H9 (cell line): ENCODE measurements around the gene TSSC4. TPM values are rescaled to one million over a fixed set of nuclear protein-coding genes. Genes with fewer than 3 reads are reported as not detected.

Experiments used
- DNase-seq: peaks from one replicate; pipeline ENCODE4 v3.0.0-alpha.2; 2017
- H2AFZ ChIP-seq: one replicate; pipeline ENCODE4 v1.6.1; 2013; ENCODE audit warnings: mild to moderate bottlenecking, low read length, control low read depth, moderate library complexity
- H2AK5ac ChIP-seq: 2 replicates; pipeline ENCODE4 v1.6.1; 2013; ENCODE audit warnings: low read length, control low read depth, mixed read lengths; ENCODE audit not compliant: insufficient read length
- H2BK120ac ChIP-seq: one replicate; pipeline ENCODE4 v1.6.1; 2013; ENCODE audit warnings: low read depth, mild to moderate bottlenecking, low read length, control low read depth, inconsistent platforms; ENCODE audit not compliant: poor library complexity, severe bottlenecking
- H2BK12ac ChIP-seq: 2 replicates; pipeline ENCODE4 v1.6.1; 2013; ENCODE audit warnings: low read length, control low read depth, mixed read lengths, low read depth; ENCODE audit not compliant: insufficient read length
- H2BK15ac ChIP-seq: 2 replicates; pipeline ENCODE4 v1.6.1; 2013; ENCODE audit warnings: low read depth, low read length, control low read depth
- H2BK20ac ChIP-seq: one replicate; pipeline ENCODE4 v1.6.1; 2013; ENCODE audit warnings: low read depth, mild to moderate bottlenecking, low read length, control low read depth, inconsistent platforms; ENCODE audit not compliant: poor library complexity, severe bottlenecking
- H2BK5ac ChIP-seq: 2 replicates; pipeline ENCODE4 v1.6.1; 2013; ENCODE audit warnings: low read length, control low read depth, mixed read lengths; ENCODE audit not compliant: insufficient read length
- H3K14ac ChIP-seq: 2 replicates; pipeline ENCODE4 v1.6.1; 2013; ENCODE audit warnings: low read length, control low read depth; ENCODE audit not compliant: insufficient read depth
- H3K18ac ChIP-seq: 2 replicates; pipeline ENCODE4 v1.6.1; 2013; ENCODE audit warnings: low read depth, mild to moderate bottlenecking, mixed read lengths, low read length, control low read depth; ENCODE audit not compliant: insufficient read length
- H3K23ac ChIP-seq: 2 replicates; pipeline ENCODE4 v1.6.1; 2013; ENCODE audit warnings: low read length, control low read depth, mixed read lengths, low read depth; ENCODE audit not compliant: insufficient read length
- H3K23me2 ChIP-seq: 2 replicates; pipeline ENCODE4 v1.6.1; 2013; ENCODE audit warnings: low read depth, mild to moderate bottlenecking, mixed read lengths, low read length, control low read depth; ENCODE audit not compliant: insufficient read length, poor library complexity, severe bottlenecking
- H3K27ac ChIP-seq: 2 replicates; pipeline ENCODE4 v1.5.1; 2013; ENCODE audit warnings: low read length, control low read depth, mixed read lengths, low read depth; ENCODE audit not compliant: insufficient read length
- H3K27me3 ChIP-seq: 2 replicates; pipeline ENCODE4 v1.6.1; 2013; ENCODE audit warnings: low read length, control low read depth, inconsistent platforms; ENCODE audit not compliant: insufficient read depth
- H3K4ac ChIP-seq: 2 replicates; pipeline ENCODE4 v1.6.1; 2013; ENCODE audit warnings: low read depth, mild to moderate bottlenecking, control low read depth, inconsistent platforms, low read length, moderate library complexity
- H3K4me1 ChIP-seq: 2 replicates; pipeline ENCODE4 v1.6.1; 2013; ENCODE audit warnings: low read length, control low read depth, inconsistent platforms; ENCODE audit not compliant: insufficient read depth
- H3K4me2 ChIP-seq: 2 replicates; pipeline ENCODE4 v1.6.1; 2013; ENCODE audit warnings: low read length, control low read depth, mixed read lengths; ENCODE audit not compliant: insufficient read length, insufficient read depth
- H3K56ac ChIP-seq: 2 replicates; pipeline ENCODE4 v1.6.1; 2013; ENCODE audit warnings: low read depth, mild to moderate bottlenecking, mixed read lengths, low read length, control low read depth; ENCODE audit not compliant: insufficient read length
- H3K79me1 ChIP-seq: 2 replicates; pipeline ENCODE4 v1.6.1; 2013; ENCODE audit warnings: low read depth, mild to moderate bottlenecking, moderate library complexity, low read length, control low read depth, inconsistent platforms; ENCODE audit not compliant: insufficient read depth, poor library complexity, severe bottlenecking
- H3K79me2 ChIP-seq: 2 replicates; pipeline ENCODE4 v1.6.1; 2013; ENCODE audit warnings: low read length, control low read depth, inconsistent platforms; ENCODE audit not compliant: insufficient read depth
- H3K9ac ChIP-seq: 2 replicates; pipeline ENCODE4 v1.6.1; 2013; ENCODE audit warnings: low read length, control low read depth, mixed read lengths; ENCODE audit not compliant: insufficient read length; ENCODE audit errors: extremely low read depth
- H3K9me3 ChIP-seq: one replicate; pipeline ENCODE4 v1.6.1; 2013; ENCODE audit warnings: low read depth, low read length, inconsistent platforms; ENCODE audit not compliant: control insufficient read depth
- H3T11ph ChIP-seq: one replicate; pipeline ENCODE4 v1.6.1; 2013; ENCODE audit warnings: mild to moderate bottlenecking, low read length, control low read depth, inconsistent platforms
- H4K20me1 ChIP-seq: one replicate; pipeline ENCODE4 v1.6.1; 2013; ENCODE audit not compliant: control insufficient read depth, insufficient read length, insufficient read depth
- H4K5ac ChIP-seq: 2 replicates; pipeline ENCODE4 v1.6.1; 2013; ENCODE audit warnings: low read depth, mild to moderate bottlenecking, mixed read lengths, low read length, control low read depth; ENCODE audit not compliant: insufficient read length
- H4K8ac ChIP-seq: replicated peaks from 2 replicates; pipeline ENCODE4 v1.6.1; 2013; ENCODE audit warnings: low read length, control low read depth, mixed read lengths, low read depth; ENCODE audit not compliant: insufficient read length
- H4K91ac ChIP-seq: 2 replicates; pipeline ENCODE4 v1.6.1; 2013; ENCODE audit warnings: low read depth, mild to moderate bottlenecking, moderate library complexity, mixed read lengths, low read length, control low read depth; ENCODE audit not compliant: insufficient read length
- H3K27ac Mint-ChIP-seq, 3 experiments: 2 replicates in 2 of 3; 3 replicates in 1 of 3; pipeline ENCODE4 v1.8.0; 2020 to 2021; ENCODE audit warnings: mixed read lengths in 3 of 3, mild to moderate bottlenecking in 1 of 3, moderate library complexity in 1 of 3
- H3K27me3 Mint-ChIP-seq: 2 replicates; pipeline ENCODE4 v1.8.0; 2021; ENCODE audit warnings: low read depth, mild to moderate bottlenecking, moderate library complexity, mixed read lengths
- H3K36me3 Mint-ChIP-seq, 3 experiments: 2 replicates in 2 of 3; 3 replicates in 1 of 3; pipeline ENCODE4 v1.8.0; 2020 to 2021; ENCODE audit warnings: low read depth in 3 of 3, mixed read lengths in 3 of 3; ENCODE audit not compliant: insufficient read depth in 1 of 3
- H3K4me1 Mint-ChIP-seq, 2 experiments: 2 replicates each; pipeline ENCODE4 v1.8.0; 2020; ENCODE audit warnings: mixed read lengths in 2 of 2
- H3K4me3 Mint-ChIP-seq, 2 experiments: 2 replicates in 1 of 2; 3 replicates in 1 of 2; pipeline ENCODE4 v1.8.0; 2020 to 2021; ENCODE audit warnings: mild to moderate bottlenecking in 2 of 2, mixed read lengths in 2 of 2, moderate library complexity in 1 of 2
- H3K9me3 Mint-ChIP-seq, 2 experiments: 2 replicates in 1 of 2; 3 replicates in 1 of 2; pipeline ENCODE4 v1.8.0; 2020; ENCODE audit warnings: mild to moderate bottlenecking in 2 of 2, mixed read lengths in 2 of 2, moderate library complexity in 1 of 2
- WGBS: extraction: QIAGEN DNeasy Blood & Tissue Kit; methylation state at CpG from one replicate; pipeline ENCODE4 v1.1.7; 2013; ENCODE audit warnings: missing lambda C conversion rate, low lambda C conversion rate, mixed read lengths; ENCODE audit not compliant: insufficient read length; ENCODE audit errors: extremely low coverage; 5-methylcytosine and 5-hydroxymethylcytosine counted together
- total RNA-seq: library from RNA; stranded (reverse); gene quantifications from 2 replicates; pipeline ENCODE4 v1.2.1, GENCODE V29; 2021
- TF ChIP-seq, protein P1 (sequence below): fragments of 200-600 bp; sonication (generic); conservative IDR thresholded peaks from 3 replicates; pipeline ENCODE4 v1.8.0; 2021; ENCODE audit warnings: antibody characterized with exemption, mild to moderate bottlenecking

Gene TSSC4
- total RNA-seq, 1 experiment from 2014 or later, result 51.0 TPM

DNA sequence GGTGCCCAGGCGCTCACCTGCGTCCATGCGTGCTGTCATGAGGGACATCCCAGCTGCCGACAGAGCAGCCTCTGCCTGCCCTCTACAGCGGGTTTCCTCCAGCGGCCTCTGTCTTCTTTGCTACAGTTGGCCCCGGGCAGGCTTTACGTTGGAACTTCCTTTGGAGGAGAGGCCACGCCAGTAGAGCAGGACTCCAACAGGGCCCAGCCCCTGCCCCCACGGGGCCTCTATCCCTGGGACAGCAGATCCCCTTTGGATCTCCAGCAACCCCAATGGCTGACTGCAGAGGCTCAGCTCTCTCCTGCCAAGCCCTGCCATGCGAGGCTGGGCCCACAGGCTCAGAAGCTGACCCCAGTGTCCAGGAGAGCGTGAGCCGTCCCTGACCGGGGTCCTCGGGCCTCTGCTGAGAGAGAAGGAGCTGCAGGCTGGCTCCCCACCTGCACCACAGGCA, 31.6 kb downstream of the TSSC4 start:
- peaks cover 20% of the 10 kb centered on the region for H3K27me3 Mint-ChIP-seq
- H2BK5ac ChIP-seq, result no peak overlapping the region
- no peak overlapping the region for H3K23ac ChIP-seq
- no peak overlapping the region for H2BK15ac ChIP-seq
- no peaks in the 10 kb centered on the region; a peak in 1 of 5 replicates for H3K9me3 Mint-ChIP-seq
- H2AK5ac ChIP-seq, result no peak overlapping the region
- no peak overlapping the region for H3K56ac ChIP-seq
- H3K9ac ChIP-seq, result no peak overlapping the region
- no peak overlapping the region for H4K8ac ChIP-seq
- DNase-seq, result no peak
- no peak overlapping the region for H3K4me3 Mint-ChIP-seq
- no peak overlapping the region for H3K27ac Mint-ChIP-seq
- H3K36me3 Mint-ChIP-seq, result no peaks in the 10 kb centered on the region
- no peak overlapping the region for H4K91ac ChIP-seq
- no peaks in the 10 kb centered on the region for H3K23me2 ChIP-seq
- H3K79me2 ChIP-seq, result no peaks in the 10 kb centered on the region
- H3K9me3 ChIP-seq, result no peaks in the 10 kb centered on the region
- no peak overlapping the region for H3K18ac ChIP-seq
- no peak overlapping the region for H2AFZ ChIP-seq
- no peaks in the 10 kb centered on the region for H3K79me1 ChIP-seq
- WGBS, result no CpG with 5 or more reads among the region's 15 CpGs
- H2BK20ac ChIP-seq, result no peak overlapping the region
- no peaks in the 10 kb centered on the region for H4K20me1 ChIP-seq
- H4K5ac ChIP-seq, result no peak overlapping the region
- H3K4ac ChIP-seq, result no peak overlapping the region
- no peak overlapping the region for H3K4me2 ChIP-seq
- H3K14ac ChIP-seq, result no peak overlapping the region; the same call in 1 of the 2 replicates
- H3K4me1 Mint-ChIP-seq, result no peaks in the 10 kb centered on the region
- H3K4me1 ChIP-seq, result no peaks in the 10 kb centered on the region
- no peak overlapping the region for H3T11ph ChIP-seq
- H3K27ac ChIP-seq, result no peak overlapping the region
- no peaks in the 10 kb centered on the region; the same call in 1 of the 2 replicates for H3K27me3 ChIP-seq
- H2BK12ac ChIP-seq, result no peak overlapping the region
- no peak overlapping the region for H2BK120ac ChIP-seq
- TF ChIP-seq, protein P1, sequence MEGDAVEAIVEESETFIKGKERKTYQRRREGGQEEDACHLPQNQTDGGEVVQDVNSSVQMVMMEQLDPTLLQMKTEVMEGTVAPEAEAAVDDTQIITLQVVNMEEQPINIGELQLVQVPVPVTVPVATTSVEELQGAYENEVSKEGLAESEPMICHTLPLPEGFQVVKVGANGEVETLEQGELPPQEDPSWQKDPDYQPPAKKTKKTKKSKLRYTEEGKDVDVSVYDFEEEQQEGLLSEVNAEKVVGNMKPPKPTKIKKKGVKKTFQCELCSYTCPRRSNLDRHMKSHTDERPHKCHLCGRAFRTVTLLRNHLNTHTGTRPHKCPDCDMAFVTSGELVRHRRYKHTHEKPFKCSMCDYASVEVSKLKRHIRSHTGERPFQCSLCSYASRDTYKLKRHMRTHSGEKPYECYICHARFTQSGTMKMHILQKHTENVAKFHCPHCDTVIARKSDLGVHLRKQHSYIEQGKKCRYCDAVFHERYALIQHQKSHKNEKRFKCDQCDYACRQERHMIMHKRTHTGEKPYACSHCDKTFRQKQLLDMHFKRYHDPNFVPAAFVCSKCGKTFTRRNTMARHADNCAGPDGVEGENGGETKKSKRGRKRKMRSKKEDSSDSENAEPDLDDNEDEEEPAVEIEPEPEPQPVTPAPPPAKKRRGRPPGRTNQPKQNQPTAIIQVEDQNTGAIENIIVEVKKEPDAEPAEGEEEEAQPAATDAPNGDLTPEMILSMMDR, result no peak
